Keratinocyte (primary cell): ENCODE results near the gene TOR1B. TPM values are rescaled to one million over a fixed set of nuclear protein-coding genes. Genes with fewer than 3 reads are reported as not detected.
"Not testable (repeated sequence)": the region's sequence is repeated elsewhere in the genome, so short reads cannot be mapped to it uniquely, and the experiment has no call there.

ENCODE experiments used
- DNase-seq: peaks from one replicate; pipeline ENCODE4 v3.0.0-alpha.2; 2011; ENCODE audit warnings: low read depth, missing footprints, low spot score
- FAIRE-seq: peaks from 2 replicates; lab custom pipeline; 2011; peaks lifted over from hg19 to GRCh38; lab: Jason Lieb, UNC
- H2AFZ ChIP-seq: 2 replicates; pipeline ENCODE4 v1.6.0; 2012; ENCODE audit warnings: low read length, control low read depth, inconsistent platforms; ENCODE audit not compliant: control insufficient read depth
- H3K27ac ChIP-seq: 2 replicates; pipeline ENCODE4 v1.5.1; 2011; ENCODE audit warnings: low read length; ENCODE audit not compliant: control insufficient read depth, insufficient read depth
- H3K27me3 ChIP-seq: 3 replicates; pipeline ENCODE4 v1.6.0; 2011; ENCODE audit warnings: low read length; ENCODE audit not compliant: control insufficient read depth, insufficient read depth; ENCODE audit errors: extremely low read depth
- H3K36me3 ChIP-seq, 2 experiments: 2 replicates in 1 of 2; 3 replicates in 1 of 2; pipeline ENCODE4 v1.5.1; 2011; ENCODE audit warnings: low read length in 2 of 2, mild to moderate bottlenecking in 1 of 2; ENCODE audit not compliant: control insufficient read depth in 2 of 2, insufficient read depth in 2 of 2; ENCODE audit errors: extremely low read depth in 1 of 2
- H3K4me1 ChIP-seq: 3 replicates; pipeline ENCODE4 v1.5.1; 2011; ENCODE audit warnings: low read length; ENCODE audit not compliant: control insufficient read depth, insufficient read depth; ENCODE audit errors: extremely low read depth
- H3K4me2 ChIP-seq: 3 replicates; pipeline ENCODE4 v1.6.0; 2011; ENCODE audit warnings: low read depth, low read length; ENCODE audit not compliant: control insufficient read depth, insufficient read depth; ENCODE audit errors: extremely low read depth
- H3K4me3 ChIP-seq, 3 experiments: fragments of 200-600 bp in 1 of 3; sonication (generic) in 1 of 3; 2 replicates in 2 of 3; 3 replicates in 1 of 3; pipeline ENCODE4 v1.5.1; 2011 to 2016; ENCODE audit warnings: low read length in 3 of 3, mild to moderate bottlenecking in 3 of 3, control low read depth in 2 of 3, inconsistent platforms in 1 of 3, low read depth in 1 of 3, mixed read lengths in 1 of 3, mixed run types in 1 of 3, moderate library complexity in 1 of 3; ENCODE audit not compliant: control insufficient read depth in 2 of 3, insufficient read depth in 2 of 3; ENCODE audit errors: extremely low read depth in 1 of 3
- H3K79me2 ChIP-seq: 2 replicates; pipeline ENCODE4 v1.6.0; 2012; ENCODE audit warnings: low read length; ENCODE audit not compliant: control insufficient read depth, insufficient read depth
- H3K9ac ChIP-seq: 3 replicates; pipeline ENCODE4 v1.6.0; 2011; ENCODE audit warnings: low read length; ENCODE audit not compliant: control insufficient read depth, insufficient read depth; ENCODE audit errors: extremely low read depth
- H3K9me1 ChIP-seq: 3 replicates; pipeline ENCODE4 v1.6.0; 2011; ENCODE audit warnings: low read length; ENCODE audit not compliant: control insufficient read depth, insufficient read depth; ENCODE audit errors: extremely low read depth
- H3K9me3 ChIP-seq: 2 replicates; pipeline ENCODE4 v1.5.1; 2012; ENCODE audit warnings: low read depth, low read length; ENCODE audit not compliant: control insufficient read depth
- H4K20me1 ChIP-seq: 3 replicates; pipeline ENCODE4 v1.6.0; 2011; ENCODE audit warnings: low read length; ENCODE audit not compliant: control insufficient read depth, insufficient read depth; ENCODE audit errors: extremely low read depth
- EZH2 ChIP-seq: IDR thresholded peaks from one replicate; pipeline ENCODE4 v1.6.1; 2012; ENCODE audit warnings: inconsistent platforms, mild to moderate bottlenecking, low read length, moderate library complexity
- dilution Hi-C: fragments of 300-500 bp; cut with MboI; formaldehyde crosslinking; loops from one replicate; pipeline ENCODE4 v1.7.0; 2020; ENCODE audit warnings: low sequenced_read_pairs; ENCODE audit not compliant: extremely low pct_ligation_motif_present
- polyA plus RNA-seq, 5 experiments: library from polyadenylated mRNA; depleted of rRNA in 3 of 5; stranded (reverse) in 3 of 5; stranded (forward) in 1 of 5; unstranded in 1 of 5; fragments of >200 nt; gene quantifications; 1 replicate in 1 of 5; 2 replicates in 3 of 5; 3 replicates in 1 of 5; pipeline versions ENCODE4 v1.2.1 to v1.2.3, GENCODE V29; 2011 to 2012; ENCODE audit warnings: missing spikeins in 2 of 5, low read depth in 1 of 5, low replicate concordance in 1 of 5
- TF ChIP-seq, protein P1 (sequence below), 3 experiments: IDR thresholded peaks in 1 of 3; conservative IDR thresholded peaks in 1 of 3; optimal IDR thresholded peaks in 1 of 3; 2 replicates in 2 of 3; 3 replicates in 1 of 3; pipeline versions ENCODE3 to v1.5.1; 2011; ENCODE audit warnings: low read length in 3 of 3, mild to moderate bottlenecking in 3 of 3, moderate library complexity in 2 of 3, control low read depth in 1 of 3, inconsistent platforms in 1 of 3; ENCODE audit not compliant: insufficient read depth in 2 of 3; ENCODE audit errors: extremely low read depth in 1 of 3

Gene TOR1B
- polyA plus RNA-seq, 1 donor (not counting 4 experiments of a cell fraction or from before 2014, with no cell fraction given), result 24.2 TPM

DNA sequence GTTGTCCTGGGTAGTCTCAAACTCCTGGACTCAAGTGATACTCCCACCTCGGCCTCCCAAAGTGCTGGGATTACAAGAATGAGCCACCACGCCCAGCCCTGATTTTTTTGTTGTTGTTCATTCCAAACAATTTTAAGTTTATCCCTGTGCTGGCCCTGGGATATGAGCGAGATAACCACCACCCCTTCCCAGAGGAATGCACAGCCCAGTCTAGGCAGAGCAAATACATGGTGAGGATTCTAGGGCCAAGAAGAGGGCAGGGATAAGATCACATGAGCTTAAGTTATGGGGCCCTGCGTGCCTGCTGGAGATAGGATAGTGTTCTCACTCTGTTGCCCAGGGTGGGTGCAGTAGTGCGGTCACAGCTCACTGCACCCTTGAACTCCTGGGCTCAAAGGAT, 21.0 kb upstream of the TOR1B start:
- H3K9me1 ChIP-seq, result no peaks in the 10 kb centered on the region
- FAIRE-seq (no peak), DNase-seq (no peak)
- no peaks in the 10 kb centered on the region for H3K36me3 ChIP-seq
- H3K9ac ChIP-seq, result no peak overlapping the region
- H2AFZ ChIP-seq, result no peak overlapping the region
- no peak overlapping the region for H3K27ac ChIP-seq
- H4K20me1 ChIP-seq, result no peaks in the 10 kb centered on the region
- H3K79me2 ChIP-seq, result no peaks in the 10 kb centered on the region
- no peak overlapping the region for H3K4me2 ChIP-seq
- H3K4me1 ChIP-seq, result peaks cover 14% of the 10 kb centered on the region
- no peak overlapping the region for H3K4me3 ChIP-seq
- H3K27me3 ChIP-seq, result no peaks in the 10 kb centered on the region
- dilution Hi-C loops, result no loop called here
- no peak for TF ChIP-seq EZH2
- TF ChIP-seq, protein P1, sequence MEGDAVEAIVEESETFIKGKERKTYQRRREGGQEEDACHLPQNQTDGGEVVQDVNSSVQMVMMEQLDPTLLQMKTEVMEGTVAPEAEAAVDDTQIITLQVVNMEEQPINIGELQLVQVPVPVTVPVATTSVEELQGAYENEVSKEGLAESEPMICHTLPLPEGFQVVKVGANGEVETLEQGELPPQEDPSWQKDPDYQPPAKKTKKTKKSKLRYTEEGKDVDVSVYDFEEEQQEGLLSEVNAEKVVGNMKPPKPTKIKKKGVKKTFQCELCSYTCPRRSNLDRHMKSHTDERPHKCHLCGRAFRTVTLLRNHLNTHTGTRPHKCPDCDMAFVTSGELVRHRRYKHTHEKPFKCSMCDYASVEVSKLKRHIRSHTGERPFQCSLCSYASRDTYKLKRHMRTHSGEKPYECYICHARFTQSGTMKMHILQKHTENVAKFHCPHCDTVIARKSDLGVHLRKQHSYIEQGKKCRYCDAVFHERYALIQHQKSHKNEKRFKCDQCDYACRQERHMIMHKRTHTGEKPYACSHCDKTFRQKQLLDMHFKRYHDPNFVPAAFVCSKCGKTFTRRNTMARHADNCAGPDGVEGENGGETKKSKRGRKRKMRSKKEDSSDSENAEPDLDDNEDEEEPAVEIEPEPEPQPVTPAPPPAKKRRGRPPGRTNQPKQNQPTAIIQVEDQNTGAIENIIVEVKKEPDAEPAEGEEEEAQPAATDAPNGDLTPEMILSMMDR (optimal IDR thresholded peaks at IDR 0.05 in 1 of 3, IDR thresholded peaks at IDR 0.05 in 1 of 3, conservative IDR thresholded peaks at IDR 0.05 in 1 of 3; ENCODE audit: extremely low read depth in 1 of 3, insufficient read depth in 2 of 3, low read length in 3 of 3), result no peak
- no peaks in the 10 kb centered on the region for H3K9me3 ChIP-seq

DNA sequence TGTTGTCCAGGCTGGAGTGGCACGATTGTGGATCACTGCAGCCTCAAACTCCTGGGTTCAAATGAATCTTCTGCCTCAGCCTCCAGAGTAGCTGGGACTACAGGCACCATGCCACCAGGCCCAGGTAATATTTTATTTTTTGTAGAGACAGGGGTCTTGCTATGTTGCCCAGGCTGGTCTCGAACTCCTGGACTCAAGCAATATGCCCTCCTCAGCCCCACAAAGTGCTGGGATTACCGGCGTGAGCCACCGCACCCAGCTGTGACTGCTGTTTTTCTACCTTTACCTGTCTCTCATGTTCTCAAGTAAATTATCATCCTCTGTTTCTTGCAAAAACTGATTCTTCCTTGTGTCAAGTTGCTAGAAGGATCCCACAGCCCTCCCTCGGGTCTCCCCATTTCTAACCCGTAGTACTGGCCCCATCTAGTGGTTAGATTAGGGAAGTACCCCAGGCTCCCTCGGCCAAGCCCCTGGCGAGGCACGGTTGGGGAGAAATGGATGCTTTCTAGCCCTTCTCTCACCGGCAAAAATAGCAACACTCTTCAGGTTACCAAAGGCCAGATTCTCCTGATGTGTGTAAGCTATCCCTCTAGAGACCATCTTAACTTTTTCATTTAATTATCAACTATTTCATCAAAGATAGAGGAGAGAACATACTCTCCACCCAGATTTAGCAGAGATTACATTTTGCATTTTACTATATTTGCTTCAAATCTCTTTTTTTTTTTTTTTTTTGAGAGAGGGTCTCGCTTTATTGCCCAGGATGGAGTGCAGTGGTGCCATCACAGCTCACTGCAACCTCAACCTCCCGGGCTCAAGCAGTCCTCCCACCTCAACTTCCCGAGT, 19.2 kb upstream of the TOR1B start:
- no peaks in the 10 kb centered on the region for H3K9me1 ChIP-seq
- no peaks in the 10 kb centered on the region for H3K4me1 ChIP-seq
- H3K9me3 ChIP-seq, result no peaks in the 10 kb centered on the region
- dilution Hi-C loops, result no loop called here
- no peak overlapping the region for H2AFZ ChIP-seq
- no peaks in the 10 kb centered on the region for H3K79me2 ChIP-seq
- DNase-seq (no peak), FAIRE-seq (peak; percentile 76)
- no peak overlapping the region for H3K4me2 ChIP-seq
- H3K4me3 ChIP-seq, result no peak overlapping the region
- no peak for TF ChIP-seq EZH2
- TF ChIP-seq, protein P1 (optimal IDR thresholded peaks at IDR 0.05 in 1 of 3, IDR thresholded peaks at IDR 0.05 in 1 of 3, conservative IDR thresholded peaks at IDR 0.05 in 1 of 3; ENCODE audit: extremely low read depth in 1 of 3, insufficient read depth in 2 of 3, low read length in 3 of 3), result peak; percentile 82 to 92 (median 87)
- H3K27ac ChIP-seq, result no peak overlapping the region
- H3K9ac ChIP-seq, result no peak overlapping the region
- no peaks in the 10 kb centered on the region for H3K36me3 ChIP-seq
- no peaks in the 10 kb centered on the region for H4K20me1 ChIP-seq
- H3K27me3 ChIP-seq, result no peaks in the 10 kb centered on the region

DNA sequence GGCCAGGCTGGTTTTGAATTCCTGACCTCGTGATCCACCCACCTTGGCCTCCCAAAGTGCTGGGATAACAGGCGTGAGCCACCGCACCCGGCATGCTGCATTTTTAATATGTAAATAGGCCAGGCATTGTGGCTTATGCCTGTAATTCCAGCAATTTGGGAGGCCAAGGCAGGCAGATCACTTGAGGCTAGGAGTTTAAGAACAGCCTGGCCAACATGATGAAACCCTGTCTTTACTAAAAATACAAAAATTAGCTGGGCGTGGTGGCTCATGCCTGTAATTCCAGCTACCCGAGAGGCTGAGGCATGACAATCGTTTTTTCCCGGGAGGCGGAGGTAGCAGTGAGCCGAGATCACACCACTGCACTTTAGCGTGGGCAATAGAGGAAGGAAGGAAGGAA, 18.0 kb upstream of the TOR1B start:
- H3K4me1 ChIP-seq, FAIRE-seq, H3K9me3 ChIP-seq, H3K27me3 ChIP-seq, DNase-seq, H3K4me2 ChIP-seq, H3K4me3 ChIP-seq, H3K9ac ChIP-seq, H3K36me3 ChIP-seq, H4K20me1 ChIP-seq, H3K79me2 ChIP-seq, H3K27ac ChIP-seq, H3K9me1 ChIP-seq, dilution Hi-C loops, H2AFZ ChIP-seq: not testable (repeated sequence)
